ENCODE data around the gene BCAT1.
A peak's percentile ranks its signal among the peaks of the same experiment; 100 is the strongest.
"Not testable (repeated sequence)": the region's sequence is repeated elsewhere in the genome, so short reads cannot be mapped to it uniquely, and the experiment has no call there.

Gene BCAT1

GRCh38 chr12:24822121-24822899 lies 126.6 kb downstream of the BCAT1 start:
- no peak overlapping the region for H3K27ac ChIP-seq (ENCODE audit: insufficient read depth, low read length, poor library complexity, severe bottlenecking)
- no peak for DNase-seq
- H3K36me3 ChIP-seq (ENCODE audit: control insufficient read depth, insufficient read depth, low read length): no peaks in the 10 kb centered on the region
- H3K27me3 ChIP-seq (replicated peaks; ENCODE audit: control insufficient read depth, insufficient read depth, low read length, poor library complexity, severe bottlenecking): no peaks in the 10 kb centered on the region
- H3K9me3 ChIP-seq (ENCODE audit: control insufficient read depth, low read length): no peaks in the 10 kb centered on the region
- H3K4me1 ChIP-seq (ENCODE audit: control insufficient read depth, insufficient read depth, low read length, poor library complexity, severe bottlenecking): no peaks in the 10 kb centered on the region
- no peak overlapping the region for H3K4me3 ChIP-seq (ENCODE audit: insufficient read depth, low read depth, low read length, poor library complexity, severe bottlenecking)

GRCh38 chr12:24821691-24822090 lies 127.2 kb downstream of the BCAT1 start:
- no peaks in the 10 kb centered on the region for H3K36me3 ChIP-seq (ENCODE audit: control insufficient read depth, insufficient read depth, low read length)
- H3K27me3 ChIP-seq (replicated peaks; ENCODE audit: control insufficient read depth, insufficient read depth, low read length, poor library complexity, severe bottlenecking): no peaks in the 10 kb centered on the region
- H3K4me3 ChIP-seq (ENCODE audit: insufficient read depth, low read depth, low read length, poor library complexity, severe bottlenecking): no peak overlapping the region
- no peak for DNase-seq
- no peak overlapping the region for H3K27ac ChIP-seq (ENCODE audit: insufficient read depth, low read length, poor library complexity, severe bottlenecking)
- H3K4me1 ChIP-seq (ENCODE audit: control insufficient read depth, insufficient read depth, low read length, poor library complexity, severe bottlenecking): no peaks in the 10 kb centered on the region
- no peaks in the 10 kb centered on the region for H3K9me3 ChIP-seq (ENCODE audit: control insufficient read depth, low read length)

GRCh38 chr12:24820872-24821271 lies 128.0 kb downstream of the BCAT1 start:
- Histone ChIP-seq H3K27ac (ENCODE audit: insufficient read depth, low read length, poor library complexity, severe bottlenecking) (no peak overlapping the region), H3K4me3 (ENCODE audit: insufficient read depth, low read depth, low read length, poor library complexity, severe bottlenecking) (no peak overlapping the region), H3K27me3 (replicated peaks; ENCODE audit: control insufficient read depth, insufficient read depth, low read length, poor library complexity, severe bottlenecking) (no peaks in the 10 kb centered on the region), H3K4me1 (ENCODE audit: control insufficient read depth, insufficient read depth, low read length, poor library complexity, severe bottlenecking) (no peaks in the 10 kb centered on the region), H3K36me3 (ENCODE audit: control insufficient read depth, insufficient read depth, low read length) (no peaks in the 10 kb centered on the region), H3K9me3 (ENCODE audit: control insufficient read depth, low read length) (no peaks in the 10 kb centered on the region)
- DNase-seq: no peak

- no peak overlapping the region for H3K4me3 ChIP-seq (ENCODE audit: insufficient read depth, low read depth, low read length, poor library complexity, severe bottlenecking)
- H3K36me3 ChIP-seq (ENCODE audit: control insufficient read depth, insufficient read depth, low read length): no peaks in the 10 kb centered on the region
- H3K9me3 ChIP-seq (ENCODE audit: control insufficient read depth, low read length): no peaks in the 10 kb centered on the region
- no peak for DNase-seq
- no peaks in the 10 kb centered on the region for H3K27me3 ChIP-seq (replicated peaks; ENCODE audit: control insufficient read depth, insufficient read depth, low read length, poor library complexity, severe bottlenecking)
- H3K27ac ChIP-seq (ENCODE audit: insufficient read depth, low read length, poor library complexity, severe bottlenecking): no peak overlapping the region
- no peaks in the 10 kb centered on the region for H3K4me1 ChIP-seq (ENCODE audit: control insufficient read depth, insufficient read depth, low read length, poor library complexity, severe bottlenecking)
Measured at GRCh38 chr12:24818351-24818750, 130.6 kb downstream of the BCAT1 start.

GRCh38 chr12:24815114-24815423 lies 133.8 kb downstream of the BCAT1 start:
- Histone ChIP-seq H3K4me3 (ENCODE audit: insufficient read depth, low read depth, low read length, poor library complexity, severe bottlenecking) (peak overlapping the region; percentile 12), H3K9me3 (ENCODE audit: control insufficient read depth, low read length) (no peaks in the 10 kb centered on the region), H3K27me3 (replicated peaks; ENCODE audit: control insufficient read depth, insufficient read depth, low read length, poor library complexity, severe bottlenecking) (no peaks in the 10 kb centered on the region), H3K27ac (ENCODE audit: insufficient read depth, low read length, poor library complexity, severe bottlenecking) (no peak overlapping the region), H3K4me1 (ENCODE audit: control insufficient read depth, insufficient read depth, low read length, poor library complexity, severe bottlenecking) (no peaks in the 10 kb centered on the region), H3K36me3 (ENCODE audit: control insufficient read depth, insufficient read depth, low read length) (no peaks in the 10 kb centered on the region)
- DNase-seq: no peak

- no peaks in the 10 kb centered on the region for H3K9me3 ChIP-seq (ENCODE audit: control insufficient read depth, low read length)
- peak overlapping the region; percentile 12 for H3K4me3 ChIP-seq (ENCODE audit: insufficient read depth, low read depth, low read length, poor library complexity, severe bottlenecking)
- no peak for DNase-seq
- no peak overlapping the region for H3K27ac ChIP-seq (ENCODE audit: insufficient read depth, low read length, poor library complexity, severe bottlenecking)
- no peaks in the 10 kb centered on the region for H3K4me1 ChIP-seq (ENCODE audit: control insufficient read depth, insufficient read depth, low read length, poor library complexity, severe bottlenecking)
- no peaks in the 10 kb centered on the region for H3K27me3 ChIP-seq (replicated peaks; ENCODE audit: control insufficient read depth, insufficient read depth, low read length, poor library complexity, severe bottlenecking)
- no peaks in the 10 kb centered on the region for H3K36me3 ChIP-seq (ENCODE audit: control insufficient read depth, insufficient read depth, low read length)
Measured at GRCh38 chr12:24814379-24815113, 134.4 kb downstream of the BCAT1 start.

GRCh38 chr12:24810378-24810777 lies 138.5 kb downstream of the BCAT1 start:
- Histone ChIP-seq H3K27me3 (replicated peaks; ENCODE audit: control insufficient read depth, insufficient read depth, low read length, poor library complexity, severe bottlenecking) (no peaks in the 10 kb centered on the region), H3K9me3 (ENCODE audit: control insufficient read depth, low read length) (no peaks in the 10 kb centered on the region), H3K36me3 (ENCODE audit: control insufficient read depth, insufficient read depth, low read length) (no peaks in the 10 kb centered on the region), H3K27ac (ENCODE audit: insufficient read depth, low read length, poor library complexity, severe bottlenecking) (no peak overlapping the region), H3K4me1 (ENCODE audit: control insufficient read depth, insufficient read depth, low read length, poor library complexity, severe bottlenecking) (no peaks in the 10 kb centered on the region), H3K4me3 (ENCODE audit: insufficient read depth, low read depth, low read length, poor library complexity, severe bottlenecking) (no peak overlapping the region)
- DNase-seq: no peak

GRCh38 chr12:24809306-24809705 lies 139.6 kb downstream of the BCAT1 start:
- not testable (repeated sequence) for H3K27ac ChIP-seq (ENCODE audit: insufficient read depth, low read length, poor library complexity, severe bottlenecking); H3K9me3 ChIP-seq (ENCODE audit: control insufficient read depth, low read length); H3K4me1 ChIP-seq (ENCODE audit: control insufficient read depth, insufficient read depth, low read length, poor library complexity, severe bottlenecking); H3K36me3 ChIP-seq (ENCODE audit: control insufficient read depth, insufficient read depth, low read length); H3K4me3 ChIP-seq (ENCODE audit: insufficient read depth, low read depth, low read length, poor library complexity, severe bottlenecking); DNase-seq; H3K27me3 ChIP-seq (replicated peaks; ENCODE audit: control insufficient read depth, insufficient read depth, low read length, poor library complexity, severe bottlenecking)

- no peak for DNase-seq
- no peaks in the 10 kb centered on the region for H3K9me3 ChIP-seq (ENCODE audit: control insufficient read depth, low read length)
- H3K27ac ChIP-seq (ENCODE audit: insufficient read depth, low read length, poor library complexity, severe bottlenecking): no peak overlapping the region
- no peak overlapping the region for H3K4me3 ChIP-seq (ENCODE audit: insufficient read depth, low read depth, low read length, poor library complexity, severe bottlenecking)
- H3K36me3 ChIP-seq (ENCODE audit: control insufficient read depth, insufficient read depth, low read length): no peaks in the 10 kb centered on the region
- H3K27me3 ChIP-seq (replicated peaks; ENCODE audit: control insufficient read depth, insufficient read depth, low read length, poor library complexity, severe bottlenecking): no peaks in the 10 kb centered on the region
- peaks cover 4% of the 10 kb centered on the region for H3K4me1 ChIP-seq (ENCODE audit: control insufficient read depth, insufficient read depth, low read length, poor library complexity, severe bottlenecking)
Measured at GRCh38 chr12:24808651-24809050, 140.2 kb downstream of the BCAT1 start.

- no peak overlapping the region for H3K27ac ChIP-seq (ENCODE audit: insufficient read depth, low read length, poor library complexity, severe bottlenecking)
- DNase-seq: no peak
- H3K4me3 ChIP-seq (ENCODE audit: insufficient read depth, low read depth, low read length, poor library complexity, severe bottlenecking): no peak overlapping the region
- H3K9me3 ChIP-seq (ENCODE audit: control insufficient read depth, low read length): no peaks in the 10 kb centered on the region
- no peaks in the 10 kb centered on the region for H3K27me3 ChIP-seq (replicated peaks; ENCODE audit: control insufficient read depth, insufficient read depth, low read length, poor library complexity, severe bottlenecking)
- peaks cover 5% of the 10 kb centered on the region for H3K4me1 ChIP-seq (ENCODE audit: control insufficient read depth, insufficient read depth, low read length, poor library complexity, severe bottlenecking)
- H3K36me3 ChIP-seq (ENCODE audit: control insufficient read depth, insufficient read depth, low read length): no peaks in the 10 kb centered on the region
Measured at GRCh38 chr12:24806386-24806785, 142.5 kb downstream of the BCAT1 start.

Measured in effector memory CD4-positive, alpha-beta T cell (primary cell).